Keratinocyte (primary cell): ENCODE data around the gene TMTC3. TPM values are rescaled to one million over a fixed set of nuclear protein-coding genes. Genes with fewer than 3 reads are reported as not detected.
A peak's percentile ranks its signal among the peaks of the same experiment; 100 is the strongest.

ENCODE experiments used
- DNase-seq: peaks from one replicate; pipeline ENCODE4 v3.0.0-alpha.2; 2011; ENCODE audit warnings: low read depth, missing footprints, low spot score
- FAIRE-seq: peaks from 2 replicates; lab custom pipeline; 2011; peaks lifted over from hg19 to GRCh38; lab: Jason Lieb, UNC
- H2AFZ ChIP-seq: 2 replicates; pipeline ENCODE4 v1.6.0; 2012; ENCODE audit warnings: low read length, control low read depth, inconsistent platforms; ENCODE audit not compliant: control insufficient read depth
- H3K27ac ChIP-seq: 2 replicates; pipeline ENCODE4 v1.5.1; 2011; ENCODE audit warnings: low read length; ENCODE audit not compliant: control insufficient read depth, insufficient read depth
- H3K27me3 ChIP-seq: 3 replicates; pipeline ENCODE4 v1.6.0; 2011; ENCODE audit warnings: low read length; ENCODE audit not compliant: control insufficient read depth, insufficient read depth; ENCODE audit errors: extremely low read depth
- H3K36me3 ChIP-seq, 2 experiments: 2 replicates in 1 of 2; 3 replicates in 1 of 2; pipeline ENCODE4 v1.5.1; 2011; ENCODE audit warnings: low read length in 2 of 2, mild to moderate bottlenecking in 1 of 2; ENCODE audit not compliant: control insufficient read depth in 2 of 2, insufficient read depth in 2 of 2; ENCODE audit errors: extremely low read depth in 1 of 2
- H3K4me1 ChIP-seq: 3 replicates; pipeline ENCODE4 v1.5.1; 2011; ENCODE audit warnings: low read length; ENCODE audit not compliant: control insufficient read depth, insufficient read depth; ENCODE audit errors: extremely low read depth
- H3K4me2 ChIP-seq: 3 replicates; pipeline ENCODE4 v1.6.0; 2011; ENCODE audit warnings: low read depth, low read length; ENCODE audit not compliant: control insufficient read depth, insufficient read depth; ENCODE audit errors: extremely low read depth
- H3K4me3 ChIP-seq, 3 experiments: fragments of 200-600 bp in 1 of 3; sonication (generic) in 1 of 3; 2 replicates in 2 of 3; 3 replicates in 1 of 3; pipeline ENCODE4 v1.5.1; 2011 to 2016; ENCODE audit warnings: low read length in 3 of 3, mild to moderate bottlenecking in 3 of 3, control low read depth in 2 of 3, inconsistent platforms in 1 of 3, low read depth in 1 of 3, mixed read lengths in 1 of 3, mixed run types in 1 of 3, moderate library complexity in 1 of 3; ENCODE audit not compliant: control insufficient read depth in 2 of 3, insufficient read depth in 2 of 3; ENCODE audit errors: extremely low read depth in 1 of 3
- H3K79me2 ChIP-seq: 2 replicates; pipeline ENCODE4 v1.6.0; 2012; ENCODE audit warnings: low read length; ENCODE audit not compliant: control insufficient read depth, insufficient read depth
- H3K9ac ChIP-seq: 3 replicates; pipeline ENCODE4 v1.6.0; 2011; ENCODE audit warnings: low read length; ENCODE audit not compliant: control insufficient read depth, insufficient read depth; ENCODE audit errors: extremely low read depth
- H3K9me1 ChIP-seq: 3 replicates; pipeline ENCODE4 v1.6.0; 2011; ENCODE audit warnings: low read length; ENCODE audit not compliant: control insufficient read depth, insufficient read depth; ENCODE audit errors: extremely low read depth
- H3K9me3 ChIP-seq: 2 replicates; pipeline ENCODE4 v1.5.1; 2012; ENCODE audit warnings: low read depth, low read length; ENCODE audit not compliant: control insufficient read depth
- H4K20me1 ChIP-seq: 3 replicates; pipeline ENCODE4 v1.6.0; 2011; ENCODE audit warnings: low read length; ENCODE audit not compliant: control insufficient read depth, insufficient read depth; ENCODE audit errors: extremely low read depth
- CTCF ChIP-seq, 3 experiments: IDR thresholded peaks in 1 of 3; conservative IDR thresholded peaks in 1 of 3; optimal IDR thresholded peaks in 1 of 3; 2 replicates in 2 of 3; 3 replicates in 1 of 3; pipeline versions ENCODE3 to v1.5.1; 2011; ENCODE audit warnings: low read length in 3 of 3, mild to moderate bottlenecking in 3 of 3, moderate library complexity in 2 of 3, control low read depth in 1 of 3, inconsistent platforms in 1 of 3; ENCODE audit not compliant: insufficient read depth in 2 of 3; ENCODE audit errors: extremely low read depth in 1 of 3
- EZH2 ChIP-seq: IDR thresholded peaks from one replicate; pipeline ENCODE4 v1.6.1; 2012; ENCODE audit warnings: inconsistent platforms, mild to moderate bottlenecking, low read length, moderate library complexity
- dilution Hi-C: fragments of 300-500 bp; cut with MboI; formaldehyde crosslinking; loops from one replicate; pipeline ENCODE4 v1.7.0; 2020; ENCODE audit warnings: low sequenced_read_pairs; ENCODE audit not compliant: extremely low pct_ligation_motif_present
- polyA plus RNA-seq, 5 experiments: library from polyadenylated mRNA; depleted of rRNA in 3 of 5; stranded (reverse) in 3 of 5; stranded (forward) in 1 of 5; unstranded in 1 of 5; fragments of >200 nt; gene quantifications; 1 replicate in 1 of 5; 2 replicates in 3 of 5; 3 replicates in 1 of 5; pipeline versions ENCODE4 v1.2.1 to v1.2.3, GENCODE V29; 2011 to 2012; ENCODE audit warnings: missing spikeins in 2 of 5, low read depth in 1 of 5, low replicate concordance in 1 of 5

TMTC3 gene
- polyA plus RNA-seq, 1 donor (not counting 4 experiments of a cell fraction or from before 2014, with no cell fraction given): 35.1 TPM

- Histone ChIP-seq H3K9me1 (no peaks in the 10 kb centered on the region), H3K4me3 (peak overlapping the region; percentile 65 to 94 (median 83)), H3K27me3 (no peaks in the 10 kb centered on the region), H3K79me2 (peaks cover 42% of the 10 kb centered on the region), H3K4me1 (peaks cover 36% of the 10 kb centered on the region), H3K27ac (peak overlapping the region; percentile 89), H3K36me3 (no peaks in the 10 kb centered on the region), H4K20me1 (no peaks in the 10 kb centered on the region), H3K9ac (peak overlapping the region; percentile 43), H3K4me2 (peak overlapping the region; percentile 74), H2AFZ (no peak overlapping the region), H3K9me3 (no peaks in the 10 kb centered on the region)
- DNase-seq (no peak), FAIRE-seq (peak; percentile 43)
- TF ChIP-seq EZH2: no peak
- no peak for TF ChIP-seq CTCF (optimal IDR thresholded peaks at IDR 0.05 in 1 of 3, IDR thresholded peaks at IDR 0.05 in 1 of 3, conservative IDR thresholded peaks at IDR 0.05 in 1 of 3; ENCODE audit: extremely low read depth in 1 of 3, insufficient read depth in 2 of 3, low read length in 3 of 3)
- dilution Hi-C loops: no loop called here
Measured at GRCh38 chr12:88144037-88144436, 1.9 kb downstream of the TMTC3 start.

GRCh38 chr12:88144546-88145468, 2.7 kb downstream of the TMTC3 start:
- TF ChIP-seq EZH2 (no peak), CTCF (optimal IDR thresholded peaks at IDR 0.05 in 1 of 3, IDR thresholded peaks at IDR 0.05 in 1 of 3, conservative IDR thresholded peaks at IDR 0.05 in 1 of 3; ENCODE audit: extremely low read depth in 1 of 3, insufficient read depth in 2 of 3, low read length in 3 of 3) (no peak)
- DNase-seq (no peak), FAIRE-seq (peak; percentile 86)
- no peaks in the 10 kb centered on the region for H3K9me3 ChIP-seq
- no peaks in the 10 kb centered on the region for H4K20me1 ChIP-seq
- no peaks in the 10 kb centered on the region for H3K9me1 ChIP-seq
- dilution Hi-C loops: no loop called here
- peak overlapping the region in 2 of 3 experiments; percentile 61 to 83 for H3K4me3 ChIP-seq
- peak overlapping the region; percentile 43 for H3K9ac ChIP-seq
- H3K79me2 ChIP-seq: peaks cover 42% of the 10 kb centered on the region
- H3K27me3 ChIP-seq: no peaks in the 10 kb centered on the region
- H3K4me1 ChIP-seq: peaks cover 36% of the 10 kb centered on the region
- H2AFZ ChIP-seq: peak overlapping the region; percentile 30
- peak overlapping the region; percentile 89 for H3K27ac ChIP-seq
- H3K4me2 ChIP-seq: peak overlapping the region; percentile 74
- H3K36me3 ChIP-seq: peaks cover 0 to 2% of the 10 kb centered on the region in 2 experiments
